Testis (tissue), 3 donors: ENCODE data around the gene DLGAP3. TPM values are rescaled to one million over a fixed set of nuclear protein-coding genes. Genes with fewer than 3 reads are reported as not detected.

Source experiments
- DNase-seq: peaks from one replicate; pipeline ENCODE4 v3.0.0-alpha.2; 2019
- H3K27ac ChIP-seq, 2 donors: fragments of 200-600 bp; sonication (generic); one replicate each; pipeline ENCODE4 v1.5.1; 2019
- H3K27me3 ChIP-seq: fragments of 200-600 bp; sonication (generic); one replicate; pipeline ENCODE4 v1.5.1; 2019
- H3K36me3 ChIP-seq: fragments of 200-600 bp; sonication (generic); one replicate; pipeline ENCODE4 v1.5.1; 2017; ENCODE audit warnings: low read depth; ENCODE audit errors: missing control alignments
- H3K4me1 ChIP-seq: fragments of 200-600 bp; sonication (generic); one replicate; pipeline ENCODE4 v1.5.1; 2019
- H3K4me3 ChIP-seq, 2 donors: fragments of 200-600 bp; sonication (generic); one replicate each; pipeline ENCODE4 v1.5.1; 2017 to 2019
- H3K9me3 ChIP-seq: fragments of 200-600 bp; sonication (generic); one replicate; pipeline ENCODE4 v1.5.1; 2017
- POLR2A ChIP-seq: fragments of 450-650 bp; IDR thresholded peaks from one replicate; pipeline ENCODE4 v1.6.1; 2017; ENCODE audit warnings: antibody characterized with exemption, mild to moderate bottlenecking, moderate library complexity
- WGBS, 2 donors: methylation state at CpG; one replicate each; pipeline ENCODE4 v1.1.5; 2018; 5-methylcytosine and 5-hydroxymethylcytosine counted together
- intact Hi-C: fragments of 100-400 bp; cut with DNase I; formaldehyde crosslinking; loops from one replicate; pipeline ENCODE4 v1.15.1; 2023; ENCODE audit warnings: low total_unique reads
- polyA plus RNA-seq: library from polyadenylated mRNA; stranded (reverse); fragments of 350-450 nt; fragmentation: Illumina TruSeq; extraction: RNeasy Lipid Tissue Mini Kit (QIAGEN cat#74804); gene quantifications from one replicate; pipeline ENCODE4 v1.2.3, GENCODE V29; 2014; ENCODE audit warnings: low read depth, low replicate concordance; ENCODE audit not compliant: insufficient read depth
- total RNA-seq, 2 donors: library from RNA; depleted of rRNA; stranded (reverse); fragments of >200 nt; gene quantifications; one replicate each; pipeline ENCODE4 v1.2.3, GENCODE V29; 2016
- TF ChIP-seq, protein P1 (sequence below), 3 experiments: fragments of 450-650 bp in 2 of 3; fragments of 200-600 bp in 1 of 3; sonication (generic) in 1 of 3; IDR thresholded peaks; one replicate each; pipeline ENCODE4 v1.5.1; 2016 to 2019; ENCODE audit warnings: antibody characterized with exemption in 3 of 3, mild to moderate bottlenecking in 2 of 3, moderate library complexity in 1 of 3

Gene DLGAP3
- total and polyA plus RNA-seq, 3 donors from 2014 or later, result 10.6 to 22.5 (median 19.8) TPM

DNA sequence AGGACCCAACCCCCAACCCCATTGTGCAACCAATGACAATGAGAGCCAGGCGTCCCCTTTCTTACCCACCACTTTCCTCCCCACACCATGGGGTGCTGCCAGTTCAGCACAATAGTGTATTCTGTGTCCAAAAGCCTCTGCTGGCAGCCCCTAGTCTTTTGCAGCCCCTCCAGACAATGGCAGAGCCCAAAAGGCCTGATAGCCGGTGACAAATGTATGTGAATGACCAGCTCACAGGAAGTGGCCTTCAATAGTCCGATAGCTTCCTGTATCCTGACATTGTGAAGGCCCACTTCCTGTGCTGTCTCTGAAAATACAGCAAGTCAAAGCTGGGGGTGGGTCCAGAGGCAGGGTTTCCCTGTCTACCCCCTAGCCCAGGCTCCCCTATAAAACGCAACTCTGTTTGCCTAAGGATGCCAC lies 86.5 kb downstream of the DLGAP3 start:
- H3K9me3 ChIP-seq, result no peaks in the 10 kb centered on the region
- H3K27ac ChIP-seq, result no peak overlapping the region
- no peak for DNase-seq
- TF ChIP-seq, protein P1, sequence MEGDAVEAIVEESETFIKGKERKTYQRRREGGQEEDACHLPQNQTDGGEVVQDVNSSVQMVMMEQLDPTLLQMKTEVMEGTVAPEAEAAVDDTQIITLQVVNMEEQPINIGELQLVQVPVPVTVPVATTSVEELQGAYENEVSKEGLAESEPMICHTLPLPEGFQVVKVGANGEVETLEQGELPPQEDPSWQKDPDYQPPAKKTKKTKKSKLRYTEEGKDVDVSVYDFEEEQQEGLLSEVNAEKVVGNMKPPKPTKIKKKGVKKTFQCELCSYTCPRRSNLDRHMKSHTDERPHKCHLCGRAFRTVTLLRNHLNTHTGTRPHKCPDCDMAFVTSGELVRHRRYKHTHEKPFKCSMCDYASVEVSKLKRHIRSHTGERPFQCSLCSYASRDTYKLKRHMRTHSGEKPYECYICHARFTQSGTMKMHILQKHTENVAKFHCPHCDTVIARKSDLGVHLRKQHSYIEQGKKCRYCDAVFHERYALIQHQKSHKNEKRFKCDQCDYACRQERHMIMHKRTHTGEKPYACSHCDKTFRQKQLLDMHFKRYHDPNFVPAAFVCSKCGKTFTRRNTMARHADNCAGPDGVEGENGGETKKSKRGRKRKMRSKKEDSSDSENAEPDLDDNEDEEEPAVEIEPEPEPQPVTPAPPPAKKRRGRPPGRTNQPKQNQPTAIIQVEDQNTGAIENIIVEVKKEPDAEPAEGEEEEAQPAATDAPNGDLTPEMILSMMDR (IDR thresholded peaks at IDR 0.05), result no peak
- TF ChIP-seq POLR2A, result no peak
- intact Hi-C loops, result no loop called here
- 86 to 93% methylated on average over 4 of the region's 4 CpGs for WGBS, 2 donors
- H3K4me3 ChIP-seq, result no peak overlapping the region
- no peaks in the 10 kb centered on the region for H3K36me3 ChIP-seq
- H3K27me3 ChIP-seq, result no peaks in the 10 kb centered on the region
- H3K4me1 ChIP-seq, result peaks cover 19% of the 10 kb centered on the region

DNA sequence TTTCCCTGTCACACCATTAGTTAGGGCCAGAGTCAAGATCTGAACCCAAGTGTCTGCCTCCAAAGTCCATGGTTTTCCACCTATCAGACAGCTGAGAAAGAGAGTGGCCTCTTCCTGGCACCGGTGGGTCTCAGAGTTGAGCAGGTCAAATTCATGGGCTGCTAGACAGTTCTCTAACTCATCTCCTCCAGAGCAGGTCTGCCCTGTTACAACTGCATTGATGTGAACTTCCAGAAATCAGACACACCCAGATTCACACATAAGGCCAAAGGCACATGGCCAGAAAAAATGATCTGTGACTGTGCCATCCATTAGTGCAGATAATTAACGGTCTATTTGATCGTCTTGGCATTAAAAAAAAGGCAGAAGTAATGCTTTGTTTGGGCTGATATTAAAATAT lies 87.4 kb downstream of the DLGAP3 start:
- no peak for TF ChIP-seq POLR2A
- TF ChIP-seq, protein P1 (IDR thresholded peaks at IDR 0.05), result no peak
- intact Hi-C loops, result no loop called here
- Histone ChIP-seq H3K27me3 (no peaks in the 10 kb centered on the region), H3K36me3 (no peaks in the 10 kb centered on the region), H3K4me1 (peaks cover 19% of the 10 kb centered on the region), H3K27ac (no peak overlapping the region), H3K4me3 (no peak overlapping the region), H3K9me3 (no peaks in the 10 kb centered on the region)
- WGBS, 2 donors, result 60 to 89% methylated on average over 3 of the region's 3 CpGs
- DNase-seq, result no peak

DNA sequence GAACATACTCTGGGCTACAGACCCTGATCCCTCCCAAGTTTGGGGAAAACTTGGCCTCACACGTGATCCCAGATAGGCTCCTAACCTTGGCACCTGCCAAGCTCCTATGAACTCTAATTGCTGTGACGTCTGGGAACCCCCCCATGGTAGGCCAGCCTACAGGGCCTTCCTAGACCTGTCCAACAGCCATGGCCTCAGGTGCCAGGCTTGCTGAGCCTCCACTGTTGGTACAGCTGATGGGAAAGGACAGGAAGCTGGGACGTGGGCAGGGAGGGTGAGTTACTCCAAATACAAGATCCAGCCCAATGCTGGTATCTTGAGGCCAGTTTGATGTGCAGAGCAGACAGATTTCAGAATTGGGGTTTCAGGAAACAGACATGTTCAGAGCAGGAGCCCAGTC lies 89.0 kb downstream of the DLGAP3 start:
- peaks cover 19% of the 10 kb centered on the region for H3K4me1 ChIP-seq
- 83 to 91% methylated on average over 2 to 3 of the region's 3 CpGs for WGBS, 2 donors

DNA sequence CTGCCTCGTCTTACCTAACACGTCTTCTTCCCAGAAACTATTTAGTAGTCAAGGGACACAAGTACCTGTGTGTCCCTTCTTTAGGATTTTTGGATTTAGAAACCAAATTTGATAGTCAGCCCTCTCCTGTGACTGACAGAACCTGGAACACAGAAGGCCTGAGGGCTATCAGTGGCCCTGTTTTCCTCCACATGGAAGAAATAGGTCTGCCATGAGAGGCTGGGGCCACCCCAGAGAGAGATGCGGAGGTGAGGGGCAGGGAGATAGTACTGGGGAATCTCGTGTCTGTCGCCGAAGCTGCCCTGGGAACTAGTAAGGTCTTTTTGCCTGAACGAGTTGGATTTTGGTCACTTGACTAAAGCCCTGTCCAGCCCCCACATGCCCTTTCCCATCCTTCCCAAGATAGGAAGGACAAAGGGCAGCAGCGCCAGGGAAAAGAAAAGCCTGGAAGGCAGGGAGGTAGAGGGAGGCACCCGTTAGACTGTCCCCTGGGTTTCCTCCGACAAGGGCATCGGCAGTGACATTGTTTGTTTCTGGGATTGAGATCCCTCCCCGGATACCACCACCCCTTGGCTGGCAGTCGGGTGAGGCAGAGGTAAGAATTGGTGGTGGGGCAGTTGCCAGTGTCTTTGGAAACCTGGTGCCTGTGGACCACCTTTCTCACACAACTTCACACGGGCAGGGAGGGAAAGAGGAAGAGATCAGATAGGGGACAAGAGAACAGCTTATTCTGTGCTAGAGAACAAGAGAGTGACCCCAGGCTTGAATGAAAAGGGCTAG lies 89.7 kb downstream of the DLGAP3 start:
- intact Hi-C loops, result no loop called here
- Histone ChIP-seq H3K36me3 (no peaks in the 10 kb centered on the region), H3K4me1 (peaks cover 17% of the 10 kb centered on the region), H3K4me3 (no peak overlapping the region), H3K27ac (no peak overlapping the region), H3K27me3 (no peaks in the 10 kb centered on the region), H3K9me3 (no peaks in the 10 kb centered on the region)
- TF ChIP-seq POLR2A, result no peak
- TF ChIP-seq, protein P1 (IDR thresholded peaks at IDR 0.05), result no peak
- no peak for DNase-seq
- WGBS, 2 donors, result 72 to 90% methylated on average over 14 of the region's 14 CpGs

More for the DNA sequence above, 89.0 kb downstream of the DLGAP3 start:
- no peaks in the 10 kb centered on the region for H3K9me3 ChIP-seq
- no peaks in the 10 kb centered on the region for H3K27me3 ChIP-seq
- H3K27ac ChIP-seq, result no peak overlapping the region
- intact Hi-C loops, result no loop called here
- no peaks in the 10 kb centered on the region for H3K36me3 ChIP-seq
- DNase-seq, result no peak
- no peak overlapping the region for H3K4me3 ChIP-seq
- TF ChIP-seq, protein P1 (IDR thresholded peaks at IDR 0.05), result no peak
- no peak for TF ChIP-seq POLR2A

DNA sequence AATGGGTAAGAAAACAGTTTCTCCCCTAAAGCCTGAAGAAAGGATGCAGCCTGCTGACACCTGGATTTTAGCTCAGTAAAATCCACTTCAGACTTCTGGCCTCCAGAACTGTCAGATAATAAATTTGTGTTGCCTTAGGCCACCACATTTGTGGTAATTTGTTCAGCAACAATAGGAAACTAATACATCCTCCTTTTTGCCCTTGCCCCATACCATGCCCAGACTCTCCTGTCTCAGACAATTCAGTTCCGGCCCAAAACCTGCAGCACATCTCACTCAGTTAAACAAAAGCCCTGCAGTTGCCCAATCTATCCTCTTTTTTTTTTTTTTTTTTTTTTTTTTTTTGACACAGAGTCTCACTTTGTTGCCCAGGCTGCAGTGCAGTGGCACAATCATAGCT lies 95.7 kb downstream of the DLGAP3 start:
- WGBS, 2 donors, result 92 to 94% methylated on average over 1 of the region's 1 CpG

More for the DNA sequence above, 95.7 kb downstream of the DLGAP3 start:
- H3K4me1 ChIP-seq, result no peaks in the 10 kb centered on the region
- TF ChIP-seq, protein P1 (IDR thresholded peaks at IDR 0.05), result no peak
- no peak for TF ChIP-seq POLR2A
- intact Hi-C loops, result no loop called here
- DNase-seq, result no peak
- no peak overlapping the region for H3K4me3 ChIP-seq
- no peaks in the 10 kb centered on the region for H3K36me3 ChIP-seq
- no peaks in the 10 kb centered on the region for H3K9me3 ChIP-seq
- H3K27ac ChIP-seq, result no peak overlapping the region
- no peaks in the 10 kb centered on the region for H3K27me3 ChIP-seq
